Neuronal stem cell (in vitro differentiated cells): ENCODE results near the gene CFLAR.

Experiments used
- DNase-seq: peaks from one replicate; pipeline ENCODE4 v3.0.0-alpha.2; 2013; ENCODE audit warnings: low spot score
- H2AFZ ChIP-seq: one replicate; pipeline ENCODE4 v1.6.1; 2013; ENCODE audit warnings: mild to moderate bottlenecking, low read length, inconsistent platforms
- H2AK5ac ChIP-seq: 2 replicates; pipeline ENCODE4 v1.6.1; 2013; ENCODE audit warnings: low read depth, mild to moderate bottlenecking, inconsistent platforms, low read length, moderate library complexity, mixed read lengths
- H2BK120ac ChIP-seq: 2 replicates; pipeline ENCODE4 v1.6.1; 2013; ENCODE audit warnings: low read depth, mild to moderate bottlenecking, inconsistent platforms, low read length, moderate library complexity, mixed read lengths
- H2BK12ac ChIP-seq: one replicate; pipeline ENCODE4 v1.6.1; 2013; ENCODE audit warnings: low read length, inconsistent platforms
- H2BK15ac ChIP-seq: 2 replicates; pipeline ENCODE4 v1.6.1; 2013; ENCODE audit warnings: mild to moderate bottlenecking, low read length, inconsistent platforms, mixed read lengths
- H2BK5ac ChIP-seq: one replicate; pipeline ENCODE4 v1.6.1; 2013; ENCODE audit warnings: inconsistent platforms, mild to moderate bottlenecking, low read length, moderate library complexity
- H3K14ac ChIP-seq: one replicate; pipeline ENCODE4 v1.6.1; 2013; ENCODE audit warnings: low read length, inconsistent platforms
- H3K18ac ChIP-seq: 2 replicates; pipeline ENCODE4 v1.6.1; 2013; ENCODE audit warnings: low read length, inconsistent platforms
- H3K23ac ChIP-seq: 2 replicates; pipeline ENCODE4 v1.6.1; 2013; ENCODE audit warnings: low read depth, mild to moderate bottlenecking, mixed read lengths, low read length, inconsistent platforms; ENCODE audit not compliant: poor library complexity
- H3K27ac ChIP-seq: replicated peaks from 3 replicates; pipeline ENCODE4 v1.5.1; 2013; ENCODE audit warnings: low read length, inconsistent platforms
- H3K27me3 ChIP-seq, 3 experiments: 2 replicates each; pipeline ENCODE4 v1.6.1; 2013; ENCODE audit warnings: low read length in 3 of 3, mild to moderate bottlenecking in 2 of 3, inconsistent platforms in 1 of 3, low read depth in 1 of 3, mixed read lengths in 1 of 3, moderate library complexity in 1 of 3; ENCODE audit not compliant: control insufficient read depth in 3 of 3, insufficient read depth in 3 of 3
- H3K36me3 ChIP-seq, 2 donors: replicated peaks in 1 of 2; 2 replicates each; pipeline ENCODE4 v1.6.1; 2013; ENCODE audit warnings: low read length in 2 of 2; ENCODE audit not compliant: control insufficient read depth in 2 of 2, insufficient read depth in 2 of 2
- H3K4ac ChIP-seq: 2 replicates; pipeline ENCODE4 v1.6.1; 2013; ENCODE audit warnings: inconsistent platforms, mild to moderate bottlenecking, low read length, moderate library complexity
- H3K4me1 ChIP-seq, 2 donors: 1 replicate in 1 of 2; 2 replicates in 1 of 2; pipeline ENCODE4 v1.6.1; 2013; ENCODE audit warnings: low read length in 2 of 2, low read depth in 1 of 2; ENCODE audit not compliant: control insufficient read depth in 2 of 2, insufficient read depth in 1 of 2
- H3K4me2 ChIP-seq: one replicate; pipeline ENCODE4 v1.6.1; 2013; ENCODE audit warnings: mild to moderate bottlenecking, low read length, inconsistent platforms; ENCODE audit not compliant: insufficient read depth, poor library complexity, severe bottlenecking
- H3K4me3 ChIP-seq, 2 donors: 2 replicates each; pipeline ENCODE4 v1.5.1; 2013; ENCODE audit warnings: low read length in 2 of 2, mild to moderate bottlenecking in 2 of 2, inconsistent platforms in 1 of 2, moderate library complexity in 1 of 2
- H3K79me1 ChIP-seq: one replicate; pipeline ENCODE4 v1.6.1; 2013; ENCODE audit warnings: low read depth, mild to moderate bottlenecking, inconsistent platforms, low read length, moderate library complexity
- H3K9ac ChIP-seq: one replicate; pipeline ENCODE4 v1.6.1; 2013; ENCODE audit warnings: mild to moderate bottlenecking, low read depth, low read length, inconsistent platforms; ENCODE audit not compliant: poor library complexity
- H3K9me3 ChIP-seq, 2 donors: replicated peaks in 1 of 2; 2 replicates each; pipeline versions ENCODE3 to v1.6.1; 2013; ENCODE audit warnings: low read length in 2 of 2, mild to moderate bottlenecking in 2 of 2, inconsistent platforms in 1 of 2, low read depth in 1 of 2, mixed read lengths in 1 of 2, moderate library complexity in 1 of 2; ENCODE audit not compliant: control insufficient read depth in 2 of 2, insufficient read depth in 1 of 2
- H4K8ac ChIP-seq: one replicate; pipeline ENCODE4 v1.6.1; 2013; ENCODE audit warnings: low read depth, mild to moderate bottlenecking, inconsistent platforms, low read length, moderate library complexity
- H4K91ac ChIP-seq: one replicate; pipeline ENCODE4 v1.6.1; 2013; ENCODE audit warnings: low read length, low read depth, mild to moderate bottlenecking, inconsistent platforms; ENCODE audit not compliant: poor library complexity
- WGBS, 2 donors: extraction: QIAGEN DNeasy Blood & Tissue Kit; methylation state at CpG; one replicate each; pipeline ENCODE4 v1.1.7; 2013; ENCODE audit warnings: missing lambda C conversion rate in 2 of 2, mixed read lengths in 1 of 2; ENCODE audit not compliant: insufficient read length in 2 of 2, insufficient replicate concordance in 1 of 2; ENCODE audit errors: extremely low coverage in 2 of 2; 5-methylcytosine and 5-hydroxymethylcytosine counted together

Gene CFLAR

DNA sequence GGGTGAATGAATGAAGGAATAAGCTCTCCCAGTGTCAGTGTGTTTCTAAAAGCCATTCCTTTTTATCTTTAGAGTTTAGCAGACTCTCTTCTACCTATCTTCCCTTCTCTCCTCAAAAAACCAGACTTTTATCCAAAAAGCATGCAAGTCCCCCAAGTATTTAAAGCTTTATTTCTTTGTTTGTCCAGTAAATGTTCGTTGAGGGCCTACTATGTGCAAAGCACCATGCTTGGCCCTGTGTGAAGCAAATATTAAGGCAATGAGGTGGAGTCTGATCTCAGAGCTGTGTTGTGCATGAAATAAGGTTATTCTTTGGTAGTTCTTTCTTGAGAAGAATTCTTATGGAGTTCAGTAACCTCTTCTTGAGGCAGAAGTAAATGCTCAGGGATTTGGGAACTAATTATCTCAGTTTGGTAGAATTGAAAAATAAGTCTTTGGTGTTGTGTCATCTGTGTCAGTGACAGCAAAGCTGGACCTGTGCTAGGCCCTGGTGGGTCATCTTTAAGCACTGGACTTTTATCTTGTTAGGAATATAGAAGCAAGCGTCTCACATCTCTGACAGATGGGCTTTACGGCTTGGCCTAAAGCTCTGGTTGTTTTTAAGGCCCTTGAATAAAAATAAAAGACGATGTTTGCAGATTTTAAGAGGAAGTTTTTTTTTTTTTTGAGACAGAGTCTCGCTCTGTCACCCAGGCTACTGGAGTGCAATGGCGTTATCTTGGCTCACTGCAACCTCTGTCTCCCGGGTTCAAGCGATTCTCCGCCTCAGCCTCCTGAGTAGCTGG, 38.8 kb downstream of the CFLAR start:
- Histone ChIP-seq H3K9me3 (no peaks in the 10 kb centered on the region), H2BK120ac (no peak overlapping the region), H3K18ac (no peak overlapping the region), H3K27me3 (no peaks in the 10 kb centered on the region), H3K27ac (no peak overlapping the region), H2BK15ac (no peak overlapping the region), H4K91ac (no peak overlapping the region), H4K8ac (no peak overlapping the region), H3K4me1 (peaks cover 4 to 9% of the 10 kb centered on the region in 2 donors), H3K79me1 (no peaks in the 10 kb centered on the region), H3K14ac (no peak overlapping the region), H2AK5ac (no peak overlapping the region), H2AFZ (no peak overlapping the region), H2BK12ac (no peak overlapping the region), H3K36me3 (no peaks in the 10 kb centered on the region), H2BK5ac (no peak overlapping the region), H3K9ac (no peak overlapping the region), H3K23ac (no peak overlapping the region), H3K4me3 (no peak overlapping the region), H3K4ac (no peak overlapping the region), H3K4me2 (no peak overlapping the region)
- WGBS, 2 donors: no CpG with 5 or more reads among the region's 9 CpGs
- no peak for DNase-seq

DNA sequence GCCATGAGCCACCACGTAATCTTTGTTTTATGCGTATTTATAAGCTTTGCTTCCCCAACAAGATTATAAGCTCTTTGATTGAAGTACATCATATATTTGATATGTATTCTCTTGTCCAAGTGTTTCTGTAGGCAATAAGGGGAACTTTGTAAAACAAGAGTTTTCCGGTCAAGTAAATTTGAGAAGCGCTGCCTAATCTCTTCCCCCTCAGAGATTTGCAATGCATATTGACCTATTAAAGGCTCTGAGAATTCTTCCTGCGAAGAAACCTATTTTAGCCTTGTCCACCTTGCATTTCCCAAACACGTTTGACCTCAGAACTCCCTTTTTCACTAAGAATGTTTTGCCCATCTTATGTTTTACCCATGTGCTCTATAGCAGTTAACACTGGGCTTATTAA, 40.1 kb downstream of the CFLAR start:
- Histone ChIP-seq H3K4me1 (peaks cover 4% of the 10 kb centered on the region in 2 donors), H3K27me3 (no peaks in the 10 kb centered on the region), H4K91ac (no peak overlapping the region), H3K14ac (no peak overlapping the region), H3K4me3 (no peak overlapping the region), H3K4me2 (no peak overlapping the region), H2BK5ac (no peak overlapping the region), H3K9ac (no peak overlapping the region), H4K8ac (no peak overlapping the region), H2AK5ac (no peak overlapping the region), H2AFZ (no peak overlapping the region), H3K4ac (no peak overlapping the region), H3K9me3 (no peaks in the 10 kb centered on the region), H3K18ac (no peak overlapping the region), H3K27ac (no peak overlapping the region), H2BK120ac (no peak overlapping the region), H3K23ac (no peak overlapping the region), H3K36me3 (no peaks in the 10 kb centered on the region), H3K79me1 (no peaks in the 10 kb centered on the region), H2BK15ac (no peak overlapping the region), H2BK12ac (no peak overlapping the region)
- no CpG with 5 or more reads among the region's 6 CpGs for WGBS, 2 donors
- DNase-seq: no peak

DNA sequence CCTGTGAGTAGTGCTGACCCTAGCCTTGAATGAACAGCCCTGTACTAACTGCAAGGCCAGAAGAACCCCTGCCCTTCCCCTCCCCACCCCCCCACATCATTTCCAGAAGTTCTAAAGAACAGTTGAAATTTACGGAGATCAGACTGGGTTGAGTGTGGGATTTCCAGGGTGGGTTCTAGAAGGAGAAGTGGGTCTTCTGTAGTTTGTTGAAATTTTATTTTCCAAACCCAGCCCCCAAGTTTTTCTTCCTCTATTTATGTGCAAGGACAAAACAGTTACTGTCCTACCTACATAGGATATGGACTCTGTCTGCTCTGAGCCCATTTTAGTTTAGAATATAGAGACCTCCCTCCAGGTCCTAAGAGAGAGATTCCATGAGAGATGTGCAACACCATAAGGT, 40.7 kb downstream of the CFLAR start:
- Histone ChIP-seq H2AK5ac (no peak overlapping the region), H3K79me1 (no peaks in the 10 kb centered on the region), H2AFZ (no peak overlapping the region), H2BK12ac (no peak overlapping the region), H4K8ac (no peak overlapping the region), H2BK5ac (no peak overlapping the region), H2BK120ac (no peak overlapping the region), H3K14ac (no peak overlapping the region), H3K18ac (no peak overlapping the region), H3K36me3 (no peaks in the 10 kb centered on the region), H3K9me3 (no peaks in the 10 kb centered on the region), H3K4ac (no peak overlapping the region), H3K27ac (no peak overlapping the region), H2BK15ac (no peak overlapping the region), H3K4me1 (peaks cover 4% of the 10 kb centered on the region in 2 donors), H3K27me3 (no peaks in the 10 kb centered on the region), H3K23ac (no peak overlapping the region), H3K4me2 (no peak overlapping the region), H3K9ac (no peak overlapping the region), H3K4me3 (no peak overlapping the region), H4K91ac (no peak overlapping the region)
- WGBS, 2 donors: no CpG with 5 or more reads among the region's 1 CpG
- no peak for DNase-seq

DNA sequence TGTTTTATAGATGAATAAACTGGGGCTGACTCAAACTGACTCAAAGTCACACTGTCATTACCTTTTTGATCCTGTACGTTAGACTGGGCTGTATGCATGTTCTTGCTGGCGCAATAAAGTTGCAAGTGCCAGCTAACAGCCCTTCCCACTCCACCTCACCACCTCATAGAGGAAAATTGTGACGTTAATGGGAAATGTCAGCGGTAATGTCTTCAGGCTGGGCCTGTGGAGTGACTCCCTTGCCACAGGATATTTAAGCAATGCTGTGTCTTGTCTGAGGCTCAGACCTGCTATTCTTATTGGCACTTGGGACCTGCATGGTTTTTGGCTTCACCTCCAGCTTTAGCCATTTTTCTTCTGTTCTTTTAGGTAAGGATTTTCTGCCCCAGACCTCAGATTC, 41.7 kb downstream of the CFLAR start:
- Histone ChIP-seq H3K36me3 (no peaks in the 10 kb centered on the region), H3K27ac (no peak overlapping the region), H4K91ac (no peak overlapping the region)

More for the DNA sequence above, 41.7 kb downstream of the CFLAR start:
- Histone ChIP-seq H3K23ac (no peak overlapping the region), H2AK5ac (peak overlapping the region; percentile 1), H3K4me3 (no peak overlapping the region), H3K4ac (no peak overlapping the region), H3K4me1 (peaks cover 4% of the 10 kb centered on the region in 2 donors), H2BK120ac (no peak overlapping the region), H3K4me2 (no peak overlapping the region), H3K79me1 (no peaks in the 10 kb centered on the region), H2AFZ (peak overlapping the region; percentile 89), H3K18ac (no peak overlapping the region), H3K9ac (no peak overlapping the region), H4K8ac (no peak overlapping the region), H2BK5ac (no peak overlapping the region), H2BK12ac (no peak overlapping the region), H3K9me3 (no peaks in the 10 kb centered on the region), H2BK15ac (no peak overlapping the region), H3K14ac (no peak overlapping the region), H3K27me3 (no peaks in the 10 kb centered on the region)
- no CpG with 5 or more reads among the region's 4 CpGs for WGBS, 2 donors
- DNase-seq: no peak
